ENCODE results near the gene OR13A1.

The OR13A1 gene

GRCh38 chr10:45282061-45282460 is 33.3 kb downstream of the OR13A1 start:
- Histone ChIP-seq H3K4me1 (ENCODE audit: low read length) (no peaks in the 10 kb centered on the region), H3K36me3 (replicated peaks; ENCODE audit: insufficient read depth, low read length) (no peaks in the 10 kb centered on the region), H4K20me1 (ENCODE audit: insufficient read depth, low read length) (no peaks in the 10 kb centered on the region), H2AFZ (ENCODE audit: low read length) (no peak overlapping the region), H3F3A (ENCODE audit: insufficient read depth, low read length) (no peaks in the 10 kb centered on the region), H3K4me2 (ENCODE audit: low read depth, low read length) (no peak overlapping the region), H3K4me3 (ENCODE audit: low read length) (no peak overlapping the region), H3K27ac (ENCODE audit: low read length) (no peak overlapping the region), H3K27me3 (replicated peaks; ENCODE audit: insufficient read depth, low read length) (no peaks in the 10 kb centered on the region), H3K9ac (ENCODE audit: low read length) (no peak overlapping the region), H3K9me2 (replicated peaks; ENCODE audit: insufficient read depth, low read length) (no peaks in the 10 kb centered on the region), H3K79me2 (ENCODE audit: low read length) (no peaks in the 10 kb centered on the region), H3K9me3 (replicated peaks; ENCODE audit: insufficient read depth, low read length) (no peaks in the 10 kb centered on the region)
- TF ChIP-seq EZH2phosphoT487 (IDR thresholded peaks at IDR 0.05; ENCODE audit: low read length) (no peak), EZH2 (optimal IDR thresholded peaks at IDR 0.05; ENCODE audit: low read depth, low read length) (no peak), CTCF (IDR thresholded peaks at IDR 0.05; ENCODE audit: low read length) (no peak)
- no peak for DNase-seq

- Histone ChIP-seq H3K9me2 (replicated peaks; ENCODE audit: insufficient read depth, low read length) (no peaks in the 10 kb centered on the region), H3F3A (ENCODE audit: insufficient read depth, low read length) (no peaks in the 10 kb centered on the region), H3K4me3 (ENCODE audit: low read length) (no peak overlapping the region), H3K27ac (ENCODE audit: low read length) (no peak overlapping the region), H3K27me3 (replicated peaks; ENCODE audit: insufficient read depth, low read length) (no peaks in the 10 kb centered on the region), H3K4me1 (ENCODE audit: low read length) (no peaks in the 10 kb centered on the region), H3K4me2 (ENCODE audit: low read depth, low read length) (no peak overlapping the region), H4K20me1 (ENCODE audit: insufficient read depth, low read length) (no peaks in the 10 kb centered on the region), H2AFZ (ENCODE audit: low read length) (no peak overlapping the region), H3K9me3 (replicated peaks; ENCODE audit: insufficient read depth, low read length) (no peaks in the 10 kb centered on the region), H3K79me2 (ENCODE audit: low read length) (no peaks in the 10 kb centered on the region), H3K36me3 (replicated peaks; ENCODE audit: insufficient read depth, low read length) (no peaks in the 10 kb centered on the region), H3K9ac (ENCODE audit: low read length) (no peak overlapping the region)
- no peak for DNase-seq
- TF ChIP-seq EZH2phosphoT487 (IDR thresholded peaks at IDR 0.05; ENCODE audit: low read length): no peak
- no peak for TF ChIP-seq EZH2 (optimal IDR thresholded peaks at IDR 0.05; ENCODE audit: low read depth, low read length)
- TF ChIP-seq CTCF (IDR thresholded peaks at IDR 0.05; ENCODE audit: low read length): no peak
Observed at GRCh38 chr10:45280113-45280760, 35.2 kb downstream of the OR13A1 start.

GRCh38 chr10:45279682-45280081 is 35.7 kb downstream of the OR13A1 start:
- Histone ChIP-seq H2AFZ (ENCODE audit: low read length) (no peak overlapping the region), H3K9me2 (replicated peaks; ENCODE audit: insufficient read depth, low read length) (no peaks in the 10 kb centered on the region), H3K4me2 (ENCODE audit: low read depth, low read length) (no peak overlapping the region), H3K27me3 (replicated peaks; ENCODE audit: insufficient read depth, low read length) (no peaks in the 10 kb centered on the region), H3K36me3 (replicated peaks; ENCODE audit: insufficient read depth, low read length) (no peaks in the 10 kb centered on the region), H3K27ac (ENCODE audit: low read length) (no peak overlapping the region), H3K4me3 (ENCODE audit: low read length) (no peak overlapping the region), H3F3A (ENCODE audit: insufficient read depth, low read length) (no peaks in the 10 kb centered on the region), H4K20me1 (ENCODE audit: insufficient read depth, low read length) (no peaks in the 10 kb centered on the region), H3K9ac (ENCODE audit: low read length) (no peak overlapping the region), H3K4me1 (ENCODE audit: low read length) (no peaks in the 10 kb centered on the region), H3K9me3 (replicated peaks; ENCODE audit: insufficient read depth, low read length) (no peaks in the 10 kb centered on the region), H3K79me2 (ENCODE audit: low read length) (no peaks in the 10 kb centered on the region)
- no peak for TF ChIP-seq EZH2 (optimal IDR thresholded peaks at IDR 0.05; ENCODE audit: low read depth, low read length)
- no peak for TF ChIP-seq EZH2phosphoT487 (IDR thresholded peaks at IDR 0.05; ENCODE audit: low read length)
- no peak for TF ChIP-seq CTCF (IDR thresholded peaks at IDR 0.05; ENCODE audit: low read length)
- no peak for DNase-seq
